Stomach (tissue), 4 donors: ENCODE data around the gene CEP85.
A peak's percentile ranks its signal among the peaks of the same experiment; 100 is the strongest.

Experiments used
- CTCF ChIP-seq, 7 experiments: fragments of 450-650 bp in 4 of 7; fragments of 200-600 bp in 3 of 7; sonication (generic) in 3 of 7; IDR thresholded peaks; one replicate each; pipeline ENCODE4 v1.5.1; 2016 to 2019; ENCODE audit warnings: antibody characterized with exemption in 7 of 7, control low read depth in 2 of 7, mild to moderate bottlenecking in 1 of 7
- POLR2AphosphoS5 ChIP-seq, 3 donors: sonication (generic); formaldehyde crosslinking; IDR thresholded peaks; one replicate each; pipeline ENCODE4 v1.6.1; 2016; ENCODE audit warnings: antibody characterized with exemption in 3 of 3

DNA sequence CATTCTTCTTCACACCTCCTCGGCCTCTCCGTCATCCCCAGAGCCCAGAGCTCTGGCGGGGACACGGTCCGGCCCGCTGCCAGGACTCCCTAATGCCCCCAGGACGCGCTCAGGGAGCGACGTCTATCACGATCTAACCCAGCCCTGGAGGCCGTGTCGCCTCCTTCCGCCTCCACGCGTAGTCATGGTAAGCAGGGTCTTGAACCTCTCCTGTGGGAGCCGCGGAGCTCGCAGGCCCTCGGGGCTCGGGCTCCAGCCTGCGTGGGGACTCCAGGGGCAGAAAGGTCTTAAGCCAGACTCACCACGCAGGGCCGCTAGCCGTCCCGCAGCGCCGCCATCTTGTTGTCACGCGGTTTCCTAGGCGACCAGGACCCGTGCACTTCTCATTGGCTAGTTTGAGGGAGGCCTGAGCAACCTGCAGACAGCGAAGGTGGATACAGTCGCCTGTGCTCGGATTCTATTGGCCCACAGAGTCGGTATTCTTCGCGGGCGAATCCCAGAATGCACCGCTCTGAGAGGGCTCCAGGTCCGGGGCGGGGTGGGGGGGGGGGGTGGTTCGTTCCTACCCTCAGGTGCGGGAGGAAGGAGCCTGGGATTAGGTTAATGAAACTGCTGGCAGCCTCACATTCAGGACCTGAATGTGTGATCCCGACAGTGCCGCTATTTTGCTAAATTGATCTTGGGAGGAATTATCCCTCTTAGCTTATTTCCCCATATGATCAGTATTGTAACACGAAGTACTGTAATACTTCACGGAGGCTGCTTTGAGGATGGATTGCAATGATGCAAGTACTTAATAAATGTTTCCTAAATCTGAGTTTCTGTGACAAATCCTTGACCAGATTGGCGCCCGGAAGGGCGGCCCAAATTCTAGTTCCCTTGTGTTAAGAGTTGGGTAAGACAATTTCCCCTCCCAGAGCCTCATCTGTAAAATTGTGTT lies 72.6 kb downstream of the CEP85 start, which contains the start of gene UBXN11:
- peak in 1 of 3 donors; percentile 43 for TF ChIP-seq POLR2AphosphoS5 (IDR thresholded peaks at IDR 0.05)
- no peak for TF ChIP-seq CTCF (IDR thresholded peaks at IDR 0.05)
